Ectodermal cell (in vitro differentiated cells): ENCODE data around the gene SPRR3.

Experiments used
- H3K27ac ChIP-seq: 2 replicates; pipeline ENCODE4 v1.7.0; 2013; ENCODE audit warnings: mild to moderate bottlenecking, low read depth, low read length; ENCODE audit not compliant: insufficient read depth, poor library complexity, severe bottlenecking
- H3K27me3 ChIP-seq: 2 replicates; pipeline ENCODE4 v1.7.0; 2013; ENCODE audit warnings: mild to moderate bottlenecking, low read length; ENCODE audit not compliant: insufficient read depth, control insufficient read depth, poor library complexity, severe bottlenecking
- H3K36me3 ChIP-seq: one replicate; pipeline ENCODE4 v1.7.0; 2013; ENCODE audit warnings: low read length; ENCODE audit not compliant: control insufficient read depth, insufficient read depth
- H3K4me1 ChIP-seq: one replicate; pipeline ENCODE4 v1.7.0; 2013; ENCODE audit warnings: low read length; ENCODE audit not compliant: control insufficient read depth, insufficient read depth
- H3K4me3 ChIP-seq: 2 replicates; pipeline ENCODE4 v1.7.0; 2013; ENCODE audit warnings: low read depth, low read length, control low read depth; ENCODE audit not compliant: insufficient read depth
- H3K9me3 ChIP-seq: 2 replicates; pipeline ENCODE4 v1.7.0; 2013; ENCODE audit warnings: mild to moderate bottlenecking, low read length, moderate library complexity; ENCODE audit not compliant: control insufficient read depth
- WGBS, 2 experiments: methylation state at CpG; one replicate each; pipeline ENCODE4 v1.1.7; 2013; ENCODE audit warnings: missing lambda C conversion rate in 2 of 2; 5-methylcytosine and 5-hydroxymethylcytosine counted together

SPRR3 gene

DNA sequence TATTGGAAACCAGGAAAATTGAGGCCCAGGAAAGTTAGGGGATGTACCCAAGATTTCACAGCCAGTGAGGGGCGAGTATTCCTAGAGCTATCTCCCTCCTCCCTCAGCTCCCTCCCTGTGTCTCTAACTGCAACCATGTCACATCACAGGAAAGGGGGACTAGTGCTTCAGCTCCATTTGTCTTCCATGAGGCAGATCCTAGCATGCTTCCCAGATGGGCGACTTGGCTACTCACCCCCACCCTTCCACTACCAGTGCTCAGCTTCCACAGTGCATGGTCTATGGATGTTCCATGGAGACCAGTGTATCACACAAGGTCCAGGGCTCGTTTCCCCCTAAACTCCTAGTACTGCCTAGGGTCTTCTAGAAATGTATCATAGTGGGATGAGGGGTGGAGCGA, 35.7 kb upstream of the SPRR3 start:
- Histone ChIP-seq H3K36me3 (no peaks in the 10 kb centered on the region), H3K4me3 (no peak overlapping the region), H3K27me3 (no peaks in the 10 kb centered on the region), H3K27ac (no peak overlapping the region), H3K4me1 (no peaks in the 10 kb centered on the region), H3K9me3 (no peaks in the 10 kb centered on the region)
- WGBS, 2 experiments: 80 to 82% methylated on average over 2 to 4 of the region's 4 CpGs

DNA sequence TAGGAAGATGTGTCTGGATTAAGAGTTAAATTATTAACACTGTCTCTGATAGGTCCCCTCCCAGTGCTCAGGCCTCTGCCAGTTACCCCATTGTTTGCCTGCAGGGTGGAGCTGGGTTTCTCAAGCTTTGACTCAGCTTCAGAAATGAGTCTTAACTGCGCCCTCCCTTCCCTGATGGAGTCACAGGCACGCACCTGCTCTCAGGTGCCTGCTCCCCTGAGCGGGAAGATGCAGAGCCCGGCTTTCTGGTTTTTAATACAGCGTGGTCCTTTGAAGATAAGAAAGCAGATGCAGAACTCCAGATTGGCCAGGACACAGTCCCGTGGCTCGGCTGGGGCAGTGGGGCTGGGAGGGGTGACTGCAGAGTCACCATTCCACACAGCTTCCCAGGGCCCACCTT, 34.3 kb upstream of the SPRR3 start:
- Histone ChIP-seq H3K4me3 (no peak overlapping the region), H3K9me3 (no peaks in the 10 kb centered on the region), H3K4me1 (no peaks in the 10 kb centered on the region), H3K27ac (no peak overlapping the region), H3K36me3 (no peaks in the 10 kb centered on the region), H3K27me3 (no peaks in the 10 kb centered on the region)
- 83 to 84% methylated on average over 7 of the region's 7 CpGs for WGBS, 2 experiments

DNA sequence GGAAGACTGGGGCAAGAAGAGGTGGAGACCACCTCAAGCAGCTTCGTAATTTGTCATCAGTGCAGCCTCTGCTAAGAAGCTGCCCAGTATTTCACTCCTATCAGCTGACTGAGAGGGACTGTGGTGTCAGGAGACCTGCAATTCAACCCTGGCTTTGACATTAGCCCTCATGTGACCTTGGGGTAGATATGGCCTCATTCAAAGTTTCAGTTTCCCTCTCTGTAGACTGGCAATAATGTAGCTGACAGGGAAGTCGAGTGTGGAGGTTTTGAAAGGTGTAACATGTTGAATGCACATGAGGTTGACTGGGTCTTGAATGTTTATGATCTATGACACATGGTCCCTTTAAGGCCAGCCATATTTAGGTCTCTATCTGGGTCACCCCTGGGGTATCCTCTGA, 33.3 kb upstream of the SPRR3 start:
- Histone ChIP-seq H3K36me3 (no peaks in the 10 kb centered on the region), H3K4me1 (no peaks in the 10 kb centered on the region), H3K27ac (no peak overlapping the region), H3K9me3 (no peaks in the 10 kb centered on the region), H3K27me3 (no peaks in the 10 kb centered on the region), H3K4me3 (no peak overlapping the region)
- 65 to 74% methylated on average over 2 of the region's 2 CpGs for WGBS, 2 experiments

DNA sequence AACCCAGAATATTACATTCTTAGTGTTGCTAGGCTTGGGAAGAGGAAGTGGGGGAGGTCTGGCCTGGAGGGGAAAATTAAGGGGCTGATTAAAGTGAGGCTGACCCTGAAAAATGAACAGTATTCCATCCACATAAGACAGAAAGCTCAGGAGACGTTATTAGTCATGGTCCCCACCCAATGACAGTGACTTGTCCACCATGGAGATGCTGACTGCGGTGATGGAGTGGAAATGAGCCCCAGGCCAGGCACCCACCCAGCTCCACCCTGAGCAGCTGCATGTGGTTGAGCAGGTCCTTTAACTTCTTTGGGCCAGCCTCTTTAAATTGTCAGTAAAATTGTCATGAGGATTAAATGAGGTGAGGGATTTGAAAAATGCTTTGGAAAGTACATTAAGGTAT, 32.5 kb upstream of the SPRR3 start:
- no peaks in the 10 kb centered on the region for H3K36me3 ChIP-seq
- no peak overlapping the region for H3K4me3 ChIP-seq
- 71 to 78% methylated on average over 2 of the region's 2 CpGs for WGBS, 2 experiments
- H3K27ac ChIP-seq: no peak overlapping the region
- H3K4me1 ChIP-seq: no peaks in the 10 kb centered on the region
- H3K27me3 ChIP-seq: no peaks in the 10 kb centered on the region
- peaks cover 5% of the 10 kb centered on the region for H3K9me3 ChIP-seq

DNA sequence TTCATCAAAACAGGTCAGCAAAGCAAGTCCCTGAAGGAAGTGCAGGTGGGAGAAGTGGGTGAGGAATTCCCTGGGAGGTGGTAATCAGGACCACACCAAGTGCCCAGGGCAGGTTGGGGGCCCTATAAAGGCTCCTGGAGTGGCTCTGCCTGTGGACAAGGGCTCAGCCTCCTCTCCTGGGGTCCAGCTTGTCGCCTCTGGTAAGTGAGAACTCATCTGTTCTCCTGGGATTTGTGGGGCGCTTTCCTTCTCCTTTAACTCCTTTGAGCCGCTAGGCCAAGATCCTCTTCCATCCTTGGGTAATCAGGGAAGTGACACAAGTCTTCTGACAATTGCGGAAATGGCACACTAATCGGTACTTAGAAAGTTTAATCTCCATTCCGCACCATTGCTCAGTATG, 31.1 kb upstream of the SPRR3 start, which contains the start of gene SPRR4:
SPRR4 (plus strand) TSS at position 154 of the 400 bp plus-strand sequence. CDS start 1,243 bp downstream, outside the sequence.
- H3K27ac ChIP-seq: no peak within 1 kb of the TSS
- 85 to 87% methylated on average over 6 of the region's 6 CpGs for WGBS, 2 experiments
- no peaks in the 10 kb centered on the region for H3K4me1 ChIP-seq
- H3K36me3 ChIP-seq: no peaks in the 10 kb centered on the region
- H3K9me3 ChIP-seq: peaks cover 5% of the 10 kb centered on the region
- H3K27me3 ChIP-seq: no peaks in the 10 kb centered on the region
- no peak within 1 kb of the TSS for H3K4me3 ChIP-seq

- peaks cover 5% of the 10 kb centered on the region for H3K9me3 ChIP-seq
- no peaks in the 10 kb centered on the region for H3K27me3 ChIP-seq
- no peaks in the 10 kb centered on the region for H3K4me1 ChIP-seq
- H3K4me3 ChIP-seq: no peak overlapping the region
- WGBS, 2 experiments: 72 to 74% methylated on average over 4 of the region's 4 CpGs
- H3K27ac ChIP-seq: no peak overlapping the region
- no peaks in the 10 kb centered on the region for H3K36me3 ChIP-seq
These were observed 29.2 kb upstream of the SPRR3 start for GRCh38 chr1:152972196-152972886.

DNA sequence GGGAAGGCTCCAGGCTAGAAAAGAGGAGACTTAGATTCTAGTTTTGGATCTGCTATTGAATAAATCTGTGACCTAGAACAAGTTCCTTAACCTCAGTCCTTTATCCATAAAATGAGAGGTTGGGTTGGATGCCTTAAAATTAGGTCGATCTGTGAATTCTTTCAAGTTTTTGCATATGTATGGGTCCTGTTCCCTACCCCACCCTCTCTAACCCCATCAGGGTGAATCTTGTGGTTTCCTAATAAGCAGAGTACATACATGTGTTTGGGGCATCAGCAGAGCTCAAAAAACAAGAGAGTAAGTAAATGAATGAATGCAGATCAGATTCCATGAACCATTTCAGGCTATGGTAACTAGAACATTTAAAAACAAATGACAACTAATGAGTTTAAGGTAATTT, 24.9 kb upstream of the SPRR3 start:
- Histone ChIP-seq H3K4me1 (no peaks in the 10 kb centered on the region), H3K27ac (no peak overlapping the region), H3K4me3 (no peak overlapping the region), H3K9me3 (peaks cover 5% of the 10 kb centered on the region), H3K36me3 (no peaks in the 10 kb centered on the region), H3K27me3 (no peaks in the 10 kb centered on the region)
- 33 to 80% methylated on average over 1 of the region's 1 CpG for WGBS, 2 experiments

DNA sequence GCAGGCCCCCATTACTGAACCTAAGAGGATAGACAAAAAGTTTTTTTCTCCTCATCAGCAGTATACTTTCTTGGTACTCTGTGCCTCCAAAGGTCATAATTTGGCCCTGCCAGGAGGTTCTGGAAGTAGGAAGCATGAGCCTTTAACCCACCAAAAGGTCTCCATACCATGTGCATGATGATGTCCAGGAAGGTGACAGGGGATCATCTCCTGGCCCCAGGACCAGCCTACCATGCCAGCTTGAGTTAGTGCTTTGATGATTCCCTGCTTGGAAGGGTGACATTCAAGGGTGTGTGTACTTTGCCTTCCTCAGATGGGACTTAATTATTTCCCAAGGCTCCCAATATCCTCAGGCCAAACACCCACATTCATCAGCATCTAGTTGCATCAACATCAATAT, 23.9 kb upstream of the SPRR3 start:
- Histone ChIP-seq H3K27ac (no peak overlapping the region), H3K4me1 (no peaks in the 10 kb centered on the region), H3K27me3 (no peaks in the 10 kb centered on the region), H3K9me3 (peaks cover 5% of the 10 kb centered on the region), H3K4me3 (no peak overlapping the region), H3K36me3 (no peaks in the 10 kb centered on the region)

DNA sequence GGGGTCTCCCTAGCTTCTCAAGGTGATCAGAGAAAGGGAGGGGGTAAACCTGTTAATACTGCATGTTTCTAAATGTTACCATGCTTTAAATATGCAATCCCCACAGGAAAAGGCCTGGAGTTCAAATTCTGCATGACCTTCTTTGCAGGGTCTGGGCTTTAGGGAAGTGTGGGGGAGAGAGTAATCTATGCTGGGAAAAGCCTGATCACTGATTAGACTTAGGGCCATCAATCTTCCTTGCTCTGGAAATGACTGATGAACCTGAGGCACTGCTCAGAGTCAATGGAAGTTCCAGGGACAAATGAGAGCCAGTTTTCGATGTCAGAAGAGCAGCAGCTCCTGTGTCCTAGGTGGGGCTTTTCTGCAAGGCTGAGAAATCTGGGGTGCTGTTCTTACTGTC, 20.9 kb upstream of the SPRR3 start:
- Histone ChIP-seq H3K27ac (no peak overlapping the region), H3K4me3 (no peak overlapping the region), H3K36me3 (no peaks in the 10 kb centered on the region), H3K9me3 (no peaks in the 10 kb centered on the region), H3K27me3 (no peaks in the 10 kb centered on the region), H3K4me1 (no peaks in the 10 kb centered on the region)
- WGBS, 2 experiments: 82 to 93% methylated on average over 1 of the region's 1 CpG

DNA sequence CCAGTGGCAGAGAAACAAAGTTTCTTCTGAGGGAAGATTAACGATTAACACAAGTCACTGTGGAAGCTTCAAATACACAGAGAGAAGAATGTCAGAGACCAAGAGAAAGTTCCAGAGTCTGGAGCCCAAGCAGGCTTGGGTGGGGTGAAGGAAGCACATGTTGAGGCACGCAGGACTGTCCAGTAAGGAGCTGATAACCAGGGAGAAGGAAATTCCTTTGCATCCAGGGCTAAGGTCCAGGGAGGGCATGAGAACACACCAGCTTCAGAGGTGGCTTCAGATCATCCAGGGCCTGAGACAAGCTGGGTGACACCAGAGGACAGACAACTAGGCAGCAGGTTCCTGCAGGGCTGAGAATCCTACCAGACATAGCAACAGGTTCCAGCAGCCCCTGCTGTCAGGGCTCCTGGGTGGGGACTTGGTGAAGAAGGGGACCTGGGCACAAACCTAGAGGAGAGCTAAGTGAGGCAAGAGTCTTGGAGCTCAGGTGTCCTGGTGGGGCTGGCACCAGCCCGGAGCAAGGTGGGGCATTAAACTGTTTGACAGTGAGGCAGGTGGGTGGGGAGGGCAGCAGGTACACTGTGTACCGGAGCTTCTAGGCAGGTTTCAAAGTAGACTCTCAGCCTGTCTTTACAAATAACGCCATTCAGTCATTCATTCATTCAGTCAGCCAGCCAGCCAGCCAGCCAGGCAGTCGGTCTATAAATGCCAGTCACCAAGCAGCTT, 20.2 kb upstream of the SPRR3 start:
- Histone ChIP-seq H3K4me3 (no peak overlapping the region), H3K4me1 (no peaks in the 10 kb centered on the region), H3K27me3 (no peaks in the 10 kb centered on the region), H3K9me3 (no peaks in the 10 kb centered on the region), H3K36me3 (no peaks in the 10 kb centered on the region), H3K27ac (no peak overlapping the region)
- WGBS, 2 experiments: 79% methylated on average over 6 of the region's 6 CpGs
